Measurements from ENCODE around the gene NEMF.

- TF ChIP-seq ZNF274 (IDR thresholded peaks at IDR 0.05; ENCODE audit: low read depth, low read length) (no peak), YY1 (IDR thresholded peaks at IDR 0.05; ENCODE audit: insufficient read depth, insufficient read length) (no peak)
Observed at GRCh38 chr14:49881350-49882001, 28.9 kb upstream of the NEMF start.

Data from NT2/D1 (cell line).